Endothelial cell of umbilical vein (primary cell): Measurements from ENCODE around the gene PCSK6. TPM values are rescaled to one million over a fixed set of nuclear protein-coding genes. Genes with fewer than 3 reads are reported as not detected.

Experiments used
- BruUV-seq: library from RNA; stranded (reverse); fragments of 400-500 nt; replicated peaks from 2 replicates; lab custom pipeline; 2021; lab: Mats Ljungman, UMichigan
- CTCF ChIA-PET: fragments of 300-600, 350-600 bp; sonication (Branson Sonifier 250); formaldehyde crosslinking; loops from one replicate; lab custom pipeline; 2021; ENCODE audit warnings: antibody characterized with exemption, inconsistent platforms; lab: Charles Lee
- POLR2A ChIA-PET: fragments of 300-600, 350-600 bp; sonication (Branson Sonifier 250); formaldehyde crosslinking; loops from one replicate; lab custom pipeline; 2021; ENCODE audit warnings: antibody characterized with exemption, inconsistent platforms; lab: Charles Lee
- DNase-seq: peaks from one replicate; pipeline ENCODE4 v3.0.0-alpha.2; 2011; ENCODE audit warnings: low read depth, low spot score
- FAIRE-seq: peaks from 2 replicates; lab custom pipeline; 2011; peaks lifted over from hg19 to GRCh38; lab: Jason Lieb, UNC
- H2AFZ ChIP-seq: 2 replicates; pipeline ENCODE4 v1.6.0; 2012; ENCODE audit warnings: low read depth, low read length, control low read depth, inconsistent platforms
- H3K27ac ChIP-seq: 2 replicates; pipeline ENCODE4 v1.5.1; 2011; ENCODE audit warnings: low read depth, mild to moderate bottlenecking, control low read depth, low read length, moderate library complexity; ENCODE audit not compliant: insufficient read depth
- H3K27me3 ChIP-seq, 2 experiments: 2 replicates each; pipeline versions ENCODE4 v1.6.0 to v1.6.1; 2011; ENCODE audit warnings: low read length in 2 of 2, mixed read lengths in 1 of 2; ENCODE audit not compliant: control insufficient read depth in 2 of 2, insufficient read depth in 2 of 2
- H3K36me3 ChIP-seq, 2 experiments: 2 replicates in 1 of 2; 3 replicates in 1 of 2; pipeline ENCODE4 v1.5.1; 2011; ENCODE audit warnings: low read length in 2 of 2, mild to moderate bottlenecking in 1 of 2, moderate library complexity in 1 of 2; ENCODE audit not compliant: control insufficient read depth in 2 of 2, insufficient read depth in 2 of 2; ENCODE audit errors: extremely low read depth in 1 of 2
- H3K4me1 ChIP-seq: 3 replicates; pipeline ENCODE4 v1.5.1; 2011; ENCODE audit warnings: mild to moderate bottlenecking, low read length; ENCODE audit not compliant: control insufficient read depth, insufficient read depth; ENCODE audit errors: extremely low read depth
- H3K4me2 ChIP-seq: 2 replicates; pipeline ENCODE4 v1.6.1; 2011; ENCODE audit warnings: low read length, control low read depth, mixed read lengths; ENCODE audit not compliant: insufficient read depth
- H3K4me3 ChIP-seq, 3 experiments: fragments of 200-600 bp in 1 of 3; sonication (generic), shearing (Covaris generic) in 1 of 3; replicated peaks in 1 of 3; 2 replicates each; pipeline ENCODE4 v1.5.1; 2011 to 2016; ENCODE audit warnings: control low read depth in 3 of 3, low read length in 3 of 3, mild to moderate bottlenecking in 2 of 3, inconsistent platforms in 1 of 3, low read depth in 1 of 3, moderate library complexity in 1 of 3; ENCODE audit not compliant: insufficient read depth in 1 of 3
- H3K79me2 ChIP-seq: 2 replicates; pipeline ENCODE4 v1.6.0; 2012; ENCODE audit warnings: low read length, inconsistent platforms; ENCODE audit not compliant: control insufficient read depth, insufficient read depth
- H3K9ac ChIP-seq: replicated peaks from 2 replicates; pipeline ENCODE3; 2011; ENCODE audit warnings: low read length, control low read depth; ENCODE audit not compliant: insufficient read depth; ENCODE audit errors: extremely low read depth
- H3K9me1 ChIP-seq: replicated peaks from 3 replicates; pipeline ENCODE4 v1.6.0; 2011; ENCODE audit warnings: mild to moderate bottlenecking, low read length; ENCODE audit not compliant: control insufficient read depth, insufficient read depth; ENCODE audit errors: extremely low read depth
- H3K9me3 ChIP-seq: replicated peaks from 2 replicates; pipeline ENCODE4 v1.5.1; 2012; ENCODE audit warnings: low read length, inconsistent platforms; ENCODE audit not compliant: control insufficient read depth, insufficient read depth
- H4K20me1 ChIP-seq: replicated peaks from 2 replicates; pipeline ENCODE3; 2011; ENCODE audit warnings: mild to moderate bottlenecking, low read length; ENCODE audit not compliant: control insufficient read depth, insufficient read depth; ENCODE audit errors: extremely low read depth
- CTCF ChIP-seq, 2 donors: IDR thresholded peaks; 1 replicate in 1 of 2; 2 replicates in 1 of 2; pipeline ENCODE4 v1.5.1; 2011; ENCODE audit warnings: low read length in 2 of 2, mild to moderate bottlenecking in 2 of 2, moderate library complexity in 2 of 2, control low read depth in 1 of 2, inconsistent platforms in 1 of 2, low read depth in 1 of 2; ENCODE audit not compliant: insufficient read depth in 1 of 2; ENCODE audit errors: extremely low read depth in 1 of 2
- EZH2 ChIP-seq: IDR thresholded peaks from 2 replicates; pipeline ENCODE4 v1.6.1; 2012; ENCODE audit warnings: borderline replicate concordance, low read depth, mild to moderate bottlenecking, moderate library complexity, low read length, inconsistent platforms; ENCODE audit not compliant: severe bottlenecking
- FOS ChIP-seq: IDR thresholded peaks from 2 replicates; pipeline ENCODE4 v1.6.1; 2011; ENCODE audit warnings: mild to moderate bottlenecking, low read length, moderate library complexity, borderline replicate concordance; ENCODE audit not compliant: insufficient read depth
- GATA2 ChIP-seq: IDR thresholded peaks from 2 replicates; pipeline ENCODE4 v1.7.0; 2011; ENCODE audit warnings: low read depth, mild to moderate bottlenecking, moderate library complexity, mixed read lengths, low read length; ENCODE audit not compliant: insufficient read length, insufficient read depth
- JUN ChIP-seq: IDR thresholded peaks from 2 replicates; pipeline ENCODE4 v1.6.1; 2011; ENCODE audit warnings: borderline replicate concordance, low read depth; ENCODE audit not compliant: insufficient read length, insufficient read depth
- MAX ChIP-seq: IDR thresholded peaks from 2 replicates; pipeline ENCODE4 v1.6.1; 2011; ENCODE audit not compliant: insufficient read depth, insufficient read length
- MYC ChIP-seq: IDR thresholded peaks from one replicate; pipeline ENCODE4 v1.6.1; 2011; ENCODE audit warnings: mild to moderate bottlenecking, low read depth, low read length
- POLR2A ChIP-seq: IDR thresholded peaks from 2 replicates; pipeline ENCODE4 v1.6.1; 2012; ENCODE audit warnings: low read depth, mild to moderate bottlenecking, control low read depth, low read length
- POLR2AphosphoS5 ChIP-seq: IDR thresholded peaks from 2 replicates; pipeline ENCODE4 v1.6.1; 2012; ENCODE audit warnings: low read depth, mild to moderate bottlenecking, control low read depth, low read length, moderate library complexity; ENCODE audit not compliant: insufficient read depth
- dilution Hi-C: fragments of 300-500 bp; cut with MboI; formaldehyde crosslinking; loops from one replicate; pipeline ENCODE4 v1.15.0; 2019; ENCODE audit warnings: low sequenced_read_pairs; ENCODE audit not compliant: extremely low pct_ligation_motif_present
- intact Hi-C: fragments of 100-400 bp; cut with micrococcal nuclease; formaldehyde crosslinking; loops from one replicate; pipeline ENCODE4 v1.10.0; 2022
- polyA plus RNA-seq, 4 experiments: library from polyadenylated mRNA; depleted of rRNA in 3 of 4; stranded (reverse) in 3 of 4; unstranded in 1 of 4; fragments of >200 nt; gene quantifications; 2 replicates each; pipeline versions ENCODE4 v1.2.1 to v1.2.3, GENCODE V29; 2011 to 2012; ENCODE audit warnings: missing spikeins in 1 of 4
- total RNA-seq: library from RNA; stranded (reverse); gene quantifications from 2 replicates; pipeline ENCODE4 v1.2.3, GENCODE V29; 2021

Gene PCSK6
- total and polyA plus RNA-seq, 2 donors (not counting 3 experiments of a cell fraction or from before 2014, with no cell fraction given) = 0.18 to 0.69 TPM

- no peak overlapping the region for H3K4me3 ChIP-seq
- H3K4me2 ChIP-seq = no peak overlapping the region
- no peaks in the 10 kb centered on the region for H3K79me2 ChIP-seq
- H3K9ac ChIP-seq = no peak overlapping the region
- TF ChIP-seq MYC = no peak
- no peak for TF ChIP-seq EZH2
- TF ChIP-seq JUN = no peak
- no peak for TF ChIP-seq FOS
- no peak for TF ChIP-seq POLR2A
- TF ChIP-seq CTCF (IDR thresholded peaks at IDR 0.05; ENCODE audit: extremely low read depth in 1 of 2, insufficient read depth in 1 of 2, low read depth in 1 of 2, low read length in 2 of 2) = no peak
- TF ChIP-seq MAX = no peak
- TF ChIP-seq GATA2 = no peak
- no peak for TF ChIP-seq POLR2AphosphoS5
- no peaks in the 10 kb centered on the region for H3K4me1 ChIP-seq
- no peaks in the 10 kb centered on the region for H3K9me3 ChIP-seq
- H3K27me3 ChIP-seq = no peaks in the 10 kb centered on the region
- DNase-seq (no peak), FAIRE-seq (no peak)
- no peaks in the 10 kb centered on the region for H3K36me3 ChIP-seq
- H2AFZ ChIP-seq = no peak overlapping the region
- no peaks in the 10 kb centered on the region for H3K9me1 ChIP-seq
- intact Hi-C loops = no loop called here
- no peaks in the 10 kb centered on the region for H4K20me1 ChIP-seq
- BruUV-seq = no TSS peak
- no peak overlapping the region for H3K27ac ChIP-seq
- CTCF ChIA-PET = no interaction called here
- POLR2A ChIA-PET = no interaction called here
- dilution Hi-C loops = no loop called here
Measured at GRCh38 chr15:101476756-101477155, 12.8 kb downstream of the PCSK6 start.
